ENCODE results near the gene ODF2.

The ODF2 gene

DNA sequence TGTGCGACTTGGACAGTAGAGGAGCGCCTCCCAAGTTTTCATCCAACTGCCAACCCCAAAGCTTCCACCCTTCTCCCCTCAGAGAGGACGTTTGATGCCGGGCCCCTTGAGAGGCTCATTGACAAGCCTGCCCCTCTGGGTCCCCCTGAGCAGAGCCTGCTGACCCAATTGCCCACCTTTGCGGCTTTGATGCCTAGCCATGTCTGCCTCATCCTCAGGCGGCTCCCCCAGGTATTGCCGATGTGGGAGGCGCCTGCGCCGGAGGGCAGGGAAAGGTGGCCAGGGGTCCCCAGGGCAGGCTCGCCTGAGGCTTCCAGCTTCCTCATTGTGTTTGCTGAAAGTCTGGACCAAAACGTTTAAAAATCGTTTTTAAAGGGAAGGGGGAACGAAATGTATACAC, 1.4 kb downstream of the ODF2 start:
- Histone ChIP-seq H3K4me3 (ENCODE audit: low read depth in 1 of 2, low read length in 2 of 2) (peak overlapping the region; percentile 84 to 92; a peak in 3 of 4 replicates), H3K27ac (ENCODE audit: low read length) (peak overlapping the region; percentile 79), H3K27me3 (ENCODE audit: insufficient read depth, low read length, poor library complexity) (no peaks in the 10 kb centered on the region), H3K9me3 (ENCODE audit: insufficient read depth, low read length, severe bottlenecking) (no peaks in the 10 kb centered on the region), H2AFZ (ENCODE audit: low read depth, low read length) (peak overlapping the region; percentile 89), H3K36me3 (ENCODE audit: insufficient read depth, low read length) (peaks cover 30% of the 10 kb centered on the region), H3K4me1 (ENCODE audit: insufficient read depth, low read length) (peaks cover 20% of the 10 kb centered on the region), H3K9ac (ENCODE audit: low read depth, low read length) (peak overlapping the region; percentile 69), H4K20me1 (ENCODE audit: insufficient read depth, low read length) (peaks cover 21% of the 10 kb centered on the region), H3K4me2 (ENCODE audit: insufficient read depth, low read length) (peak overlapping the region; percentile 98), H3K79me2 (ENCODE audit: insufficient read depth, low read length) (peaks cover 36% of the 10 kb centered on the region)
- TF ChIP-seq CTCF (IDR thresholded peaks at IDR 0.05; ENCODE audit: borderline replicate concordance, extremely low read depth, low read length, poor library complexity, severe bottlenecking) (no peak), EZH2 (IDR thresholded peaks at IDR 0.05; ENCODE audit: borderline replicate concordance, low read depth, low read length, severe bottlenecking) (no peak)
- ATAC-seq (ENCODE audit: insufficient read depth, low read depth) (no peak), DNase-seq (no peak)

DNA sequence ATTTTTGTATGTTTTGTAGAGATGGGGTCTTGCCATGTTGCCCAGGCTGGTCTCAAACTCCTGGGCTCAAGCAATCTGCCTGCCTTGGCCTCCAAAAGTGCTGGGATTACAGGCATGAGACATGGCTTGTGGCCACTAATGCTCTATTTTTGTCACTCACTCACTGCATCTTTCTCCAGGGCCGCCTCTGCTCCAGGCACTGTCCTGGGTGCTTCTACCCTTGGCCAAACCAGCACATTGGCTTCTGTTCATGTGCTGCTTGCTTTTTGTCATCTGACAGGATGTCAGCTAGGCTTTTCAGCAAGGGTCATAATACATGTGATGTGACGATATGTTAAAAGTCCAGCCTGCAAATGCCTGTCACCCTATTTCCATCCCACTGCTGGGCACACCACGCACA, 3.2 kb downstream of the ODF2 start:
- H3K27me3 ChIP-seq (ENCODE audit: insufficient read depth, low read length, poor library complexity), result no peaks in the 10 kb centered on the region
- no peak overlapping the region for H3K9ac ChIP-seq (ENCODE audit: low read depth, low read length)
- peaks cover 21% of the 10 kb centered on the region for H4K20me1 ChIP-seq (ENCODE audit: insufficient read depth, low read length)
- no peak overlapping the region for H3K27ac ChIP-seq (ENCODE audit: low read length)
- DNase-seq (no peak), ATAC-seq (ENCODE audit: insufficient read depth, low read depth) (no peak)
- no peak overlapping the region for H2AFZ ChIP-seq (ENCODE audit: low read depth, low read length)
- H3K4me2 ChIP-seq (ENCODE audit: insufficient read depth, low read length), result no peak overlapping the region
- TF ChIP-seq EZH2 (IDR thresholded peaks at IDR 0.05; ENCODE audit: borderline replicate concordance, low read depth, low read length, severe bottlenecking) (no peak), CTCF (IDR thresholded peaks at IDR 0.05; ENCODE audit: borderline replicate concordance, extremely low read depth, low read length, poor library complexity, severe bottlenecking) (no peak)
- H3K4me3 ChIP-seq (ENCODE audit: low read depth in 1 of 2, low read length in 2 of 2), result no peak overlapping the region
- H3K4me1 ChIP-seq (ENCODE audit: insufficient read depth, low read length), result peaks cover 20% of the 10 kb centered on the region
- H3K36me3 ChIP-seq (ENCODE audit: insufficient read depth, low read length), result peaks cover 44% of the 10 kb centered on the region
- H3K79me2 ChIP-seq (ENCODE audit: insufficient read depth, low read length), result peaks cover 36% of the 10 kb centered on the region
- no peaks in the 10 kb centered on the region for H3K9me3 ChIP-seq (ENCODE audit: insufficient read depth, low read length, severe bottlenecking)

DNA sequence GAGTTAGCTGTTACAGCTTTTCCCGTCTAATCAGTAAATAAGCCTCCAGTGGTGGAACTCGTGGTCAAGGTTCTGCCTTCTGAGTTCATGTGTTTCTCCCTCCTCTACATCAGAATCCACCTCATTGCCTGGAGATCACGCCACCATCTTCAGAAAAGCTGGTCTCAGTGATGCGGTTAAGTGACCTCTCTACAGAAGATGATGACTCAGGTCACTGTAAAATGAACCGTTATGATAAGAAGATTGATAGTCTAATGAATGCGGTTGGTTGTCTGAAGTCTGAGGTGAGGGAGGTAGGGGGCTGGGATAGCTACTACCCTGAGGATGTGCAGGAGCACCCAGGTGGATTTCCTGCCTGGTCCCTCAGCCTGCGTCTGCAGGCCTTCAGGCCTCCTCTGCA, 13.3 kb downstream of the ODF2 start:
- Histone ChIP-seq H3K79me2 (ENCODE audit: insufficient read depth, low read length) (no peaks in the 10 kb centered on the region), H3K4me3 (ENCODE audit: low read depth in 1 of 2, low read length in 2 of 2) (no peak overlapping the region), H3K4me1 (ENCODE audit: insufficient read depth, low read length) (peaks cover 7% of the 10 kb centered on the region), H3K4me2 (ENCODE audit: insufficient read depth, low read length) (no peak overlapping the region), H4K20me1 (ENCODE audit: insufficient read depth, low read length) (0 out of 2 replicates have a peak, but pooled peaks cover 2% of the 10 kb centered on the region), H3K27ac (ENCODE audit: low read length) (no peak overlapping the region), H2AFZ (ENCODE audit: low read depth, low read length) (no peak overlapping the region), H3K27me3 (ENCODE audit: insufficient read depth, low read length, poor library complexity) (no peaks in the 10 kb centered on the region), H3K36me3 (ENCODE audit: insufficient read depth, low read length) (peaks cover 57% of the 10 kb centered on the region), H3K9me3 (ENCODE audit: insufficient read depth, low read length, severe bottlenecking) (no peaks in the 10 kb centered on the region), H3K9ac (ENCODE audit: low read depth, low read length) (no peak overlapping the region)
- no peak for ATAC-seq (ENCODE audit: insufficient read depth, low read depth)
- no peak for DNase-seq
- TF ChIP-seq CTCF (IDR thresholded peaks at IDR 0.05; ENCODE audit: borderline replicate concordance, extremely low read depth, low read length, poor library complexity, severe bottlenecking), result no peak
- TF ChIP-seq EZH2 (IDR thresholded peaks at IDR 0.05; ENCODE audit: borderline replicate concordance, low read depth, low read length, severe bottlenecking), result no peak

GRCh38 chr9:128470560-128470959, 14.8 kb downstream of the ODF2 start:
- H3K9me3 ChIP-seq (ENCODE audit: insufficient read depth, low read length, severe bottlenecking), result no peaks in the 10 kb centered on the region
- DNase-seq, result peak; percentile 69
- H3K27ac ChIP-seq (ENCODE audit: low read length), result no peak overlapping the region
- H3K36me3 ChIP-seq (ENCODE audit: insufficient read depth, low read length), result peaks cover 61% of the 10 kb centered on the region
- peak; percentile 88 for ATAC-seq (ENCODE audit: insufficient read depth, low read depth)
- H4K20me1 ChIP-seq (ENCODE audit: insufficient read depth, low read length), result 0 out of 2 replicates have a peak, but pooled peaks cover 2% of the 10 kb centered on the region
- no peak overlapping the region for H3K4me3 ChIP-seq (ENCODE audit: low read depth in 1 of 2, low read length in 2 of 2)
- TF ChIP-seq EZH2 (IDR thresholded peaks at IDR 0.05; ENCODE audit: borderline replicate concordance, low read depth, low read length, severe bottlenecking), result no peak
- TF ChIP-seq CTCF (IDR thresholded peaks at IDR 0.05; ENCODE audit: borderline replicate concordance, extremely low read depth, low read length, poor library complexity, severe bottlenecking), result no peak
- H3K9ac ChIP-seq (ENCODE audit: low read depth, low read length), result no peak overlapping the region
- H3K4me1 ChIP-seq (ENCODE audit: insufficient read depth, low read length), result peaks cover 7% of the 10 kb centered on the region
- H3K79me2 ChIP-seq (ENCODE audit: insufficient read depth, low read length), result no peaks in the 10 kb centered on the region
- no peak overlapping the region for H3K4me2 ChIP-seq (ENCODE audit: insufficient read depth, low read length)
- H3K27me3 ChIP-seq (ENCODE audit: insufficient read depth, low read length, poor library complexity), result no peaks in the 10 kb centered on the region
- no peak overlapping the region for H2AFZ ChIP-seq (ENCODE audit: low read depth, low read length)

Measured in DND-41 (cell line).